H1 (cell line): ENCODE data around the gene CROCC2.

Source experiments
- CBX5 ChIP-seq: fragments of 300-800, 300-1000 bp; sonication (generic); IDR thresholded peaks from 2 replicates; pipeline ENCODE4 v1.7.1; 2016; ENCODE audit warnings: antibody characterized with exemption, low read length, low read depth
- FOSL1 ChIP-seq: IDR thresholded peaks from 2 replicates; pipeline ENCODE4 v1.6.1; 2011; ENCODE audit warnings: mild to moderate bottlenecking, low read depth, low read length, moderate library complexity; ENCODE audit not compliant: insufficient read depth
- KDM5A ChIP-seq: fragments of 200-600 bp; IDR thresholded peaks from 2 replicates; pipeline ENCODE4 v1.7.1; 2012; ENCODE audit warnings: mild to moderate bottlenecking, low read length, inconsistent platforms, mixed read lengths
- POLR2AphosphoS5 ChIP-seq: IDR thresholded peaks from 2 replicates; pipeline ENCODE4 v1.6.1; 2011; ENCODE audit warnings: low read depth, low read length
- RAD21 ChIP-seq, 2 experiments: IDR thresholded peaks in 1 of 2; conservative IDR thresholded peaks in 1 of 2; 2 replicates each; pipeline ENCODE4 v1.6.1; 2011; ENCODE audit warnings: low read depth in 2 of 2, low read length in 2 of 2, improper control_type of control experiment in 1 of 2, inconsistent platforms in 1 of 2, mild to moderate bottlenecking in 1 of 2, moderate library complexity in 1 of 2
- SIN3A ChIP-seq, 2 experiments: IDR thresholded peaks in 1 of 2; conservative IDR thresholded peaks in 1 of 2; 2 replicates each; pipeline ENCODE4 v1.6.1; 2011 to 2012; ENCODE audit warnings: low read length in 2 of 2, improper control_type of control experiment in 1 of 2, low read depth in 1 of 2, mild to moderate bottlenecking in 1 of 2
- SP2 ChIP-seq: IDR thresholded peaks from 2 replicates; pipeline ENCODE4 v1.6.1; 2012; ENCODE audit warnings: mild to moderate bottlenecking, low read length, inconsistent platforms
- TF ChIP-seq, protein P1 (sequence below), 3 experiments: IDR thresholded peaks; 1 replicate in 2 of 3; 2 replicates in 1 of 3; pipeline versions ENCODE4 v1.5.1 to v1.6.1; 2011; ENCODE audit warnings: low read length in 3 of 3, mild to moderate bottlenecking in 3 of 3, inconsistent platforms in 2 of 3, low read depth in 1 of 3, moderate library complexity in 1 of 3; ENCODE audit not compliant: insufficient read depth in 1 of 3; ENCODE audit errors: control extremely low read depth in 1 of 3
- TF ChIP-seq, protein P2 (sequence below): IDR thresholded peaks from 2 replicates; pipeline ENCODE4 v1.6.1; 2012; ENCODE audit warnings: inconsistent platforms

DNA sequence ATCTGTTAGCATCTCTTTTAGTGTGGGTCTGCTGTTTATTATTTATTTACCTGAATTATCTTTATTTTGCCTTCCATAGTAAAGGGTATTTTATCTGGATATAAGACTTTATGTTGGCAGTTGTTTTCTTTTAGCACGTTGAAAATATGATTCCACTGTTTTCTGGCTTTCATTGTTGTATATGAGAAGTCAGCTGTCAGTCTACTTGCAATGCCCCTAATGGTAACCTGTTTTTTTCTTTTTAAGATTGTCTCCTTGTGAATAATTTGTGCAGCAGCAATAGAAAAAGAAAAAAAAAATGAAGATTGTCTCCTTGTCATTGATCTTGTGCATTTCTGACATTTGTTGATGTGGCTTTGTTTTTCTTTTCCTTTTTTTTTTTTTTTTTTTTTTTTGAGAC is 119.5 kb downstream of the CROCC2 start:
- TF ChIP-seq, protein P1, sequence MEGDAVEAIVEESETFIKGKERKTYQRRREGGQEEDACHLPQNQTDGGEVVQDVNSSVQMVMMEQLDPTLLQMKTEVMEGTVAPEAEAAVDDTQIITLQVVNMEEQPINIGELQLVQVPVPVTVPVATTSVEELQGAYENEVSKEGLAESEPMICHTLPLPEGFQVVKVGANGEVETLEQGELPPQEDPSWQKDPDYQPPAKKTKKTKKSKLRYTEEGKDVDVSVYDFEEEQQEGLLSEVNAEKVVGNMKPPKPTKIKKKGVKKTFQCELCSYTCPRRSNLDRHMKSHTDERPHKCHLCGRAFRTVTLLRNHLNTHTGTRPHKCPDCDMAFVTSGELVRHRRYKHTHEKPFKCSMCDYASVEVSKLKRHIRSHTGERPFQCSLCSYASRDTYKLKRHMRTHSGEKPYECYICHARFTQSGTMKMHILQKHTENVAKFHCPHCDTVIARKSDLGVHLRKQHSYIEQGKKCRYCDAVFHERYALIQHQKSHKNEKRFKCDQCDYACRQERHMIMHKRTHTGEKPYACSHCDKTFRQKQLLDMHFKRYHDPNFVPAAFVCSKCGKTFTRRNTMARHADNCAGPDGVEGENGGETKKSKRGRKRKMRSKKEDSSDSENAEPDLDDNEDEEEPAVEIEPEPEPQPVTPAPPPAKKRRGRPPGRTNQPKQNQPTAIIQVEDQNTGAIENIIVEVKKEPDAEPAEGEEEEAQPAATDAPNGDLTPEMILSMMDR (IDR thresholded peaks at IDR 0.05; ENCODE audit: control extremely low read depth in 1 of 3, insufficient read depth in 1 of 3, low read depth in 1 of 3, low read length in 3 of 3), result no peak
- TF ChIP-seq CBX5 (no peak), SIN3A (conservative IDR thresholded peaks at IDR 0.05 in 1 of 2, IDR thresholded peaks at IDR 0.05 in 1 of 2; ENCODE audit: low read depth in 1 of 2, low read length in 2 of 2) (no peak), FOSL1 (no peak), POLR2AphosphoS5 (no peak), RAD21 (IDR thresholded peaks at IDR 0.05 in 1 of 2, conservative IDR thresholded peaks at IDR 0.05 in 1 of 2; ENCODE audit: low read depth in 2 of 2, low read length in 2 of 2) (no peak), SP2 (no peak), KDM5A (no peak)
- TF ChIP-seq, protein P2, sequence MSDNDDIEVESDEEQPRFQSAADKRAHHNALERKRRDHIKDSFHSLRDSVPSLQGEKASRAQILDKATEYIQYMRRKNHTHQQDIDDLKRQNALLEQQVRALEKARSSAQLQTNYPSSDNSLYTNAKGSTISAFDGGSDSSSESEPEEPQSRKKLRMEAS, result no peak
